Measurements from ENCODE around the gene PSMD11.

GRCh38 chr17:32471652-32472051 is 27.3 kb downstream of the PSMD11 start:
- TF ChIP-seq RCOR1 (IDR thresholded peaks at IDR 0.05; ENCODE audit: low read depth, low read length) (no peak), KDM5A (IDR thresholded peaks at IDR 0.05) (no peak), RFX5 (IDR thresholded peaks at IDR 0.05) (no peak)

Measured in A549 (cell line).